ENCODE results near the gene CSNK1G2.

The CSNK1G2 gene

DNA sequence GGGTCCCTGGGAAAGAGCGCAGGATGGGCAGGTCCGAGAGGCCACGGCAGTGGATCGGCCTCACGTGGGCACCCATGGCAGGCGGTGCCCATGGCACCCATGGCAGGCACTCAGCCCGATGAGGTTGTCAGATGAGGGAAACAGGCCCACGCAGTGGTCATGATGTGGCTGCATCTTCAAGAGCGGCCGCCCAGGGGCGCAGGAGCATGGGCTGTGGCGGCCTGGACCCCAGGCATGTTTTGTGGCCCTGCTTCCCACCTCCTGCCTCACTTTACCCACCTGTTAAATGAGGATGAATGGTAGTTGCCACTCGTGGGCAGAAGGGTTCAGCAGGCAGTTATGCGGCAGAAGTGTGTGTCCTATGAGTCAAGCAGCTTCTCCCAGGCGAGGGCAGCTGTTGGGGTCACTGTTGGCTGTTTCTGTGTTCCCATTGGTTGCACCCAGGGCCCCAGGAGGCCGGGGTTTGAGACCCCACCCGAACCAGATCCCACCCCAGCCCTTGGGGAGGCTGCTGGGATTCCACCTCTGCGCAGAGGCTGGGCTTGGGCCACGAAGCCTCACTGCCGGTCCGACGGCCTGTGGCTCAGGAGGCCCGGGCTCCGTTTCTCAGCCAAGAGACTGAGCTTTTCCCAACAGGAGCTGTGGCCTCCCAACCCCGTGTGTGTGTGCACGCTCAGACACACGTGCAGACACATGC, 30.0 kb downstream of the CSNK1G2 start:
- no peak overlapping the region for H3K27ac ChIP-seq
- no peak overlapping the region for H3K4me3 ChIP-seq
- H3K9me3 ChIP-seq: no peaks in the 10 kb centered on the region
- peaks cover 25% of the 10 kb centered on the region for H3K4me1 ChIP-seq
- peaks cover 70% of the 10 kb centered on the region for H3K36me3 ChIP-seq
- no peaks in the 10 kb centered on the region for H3K27me3 ChIP-seq
- H4K20me1 ChIP-seq: peaks cover 96% of the 10 kb centered on the region
- H3K9ac ChIP-seq: no peak overlapping the region
- no peak overlapping the region for H3K4me2 ChIP-seq
- no peak for TF ChIP-seq Cebpa-rat (IDR thresholded peaks at IDR 0.05)

DNA sequence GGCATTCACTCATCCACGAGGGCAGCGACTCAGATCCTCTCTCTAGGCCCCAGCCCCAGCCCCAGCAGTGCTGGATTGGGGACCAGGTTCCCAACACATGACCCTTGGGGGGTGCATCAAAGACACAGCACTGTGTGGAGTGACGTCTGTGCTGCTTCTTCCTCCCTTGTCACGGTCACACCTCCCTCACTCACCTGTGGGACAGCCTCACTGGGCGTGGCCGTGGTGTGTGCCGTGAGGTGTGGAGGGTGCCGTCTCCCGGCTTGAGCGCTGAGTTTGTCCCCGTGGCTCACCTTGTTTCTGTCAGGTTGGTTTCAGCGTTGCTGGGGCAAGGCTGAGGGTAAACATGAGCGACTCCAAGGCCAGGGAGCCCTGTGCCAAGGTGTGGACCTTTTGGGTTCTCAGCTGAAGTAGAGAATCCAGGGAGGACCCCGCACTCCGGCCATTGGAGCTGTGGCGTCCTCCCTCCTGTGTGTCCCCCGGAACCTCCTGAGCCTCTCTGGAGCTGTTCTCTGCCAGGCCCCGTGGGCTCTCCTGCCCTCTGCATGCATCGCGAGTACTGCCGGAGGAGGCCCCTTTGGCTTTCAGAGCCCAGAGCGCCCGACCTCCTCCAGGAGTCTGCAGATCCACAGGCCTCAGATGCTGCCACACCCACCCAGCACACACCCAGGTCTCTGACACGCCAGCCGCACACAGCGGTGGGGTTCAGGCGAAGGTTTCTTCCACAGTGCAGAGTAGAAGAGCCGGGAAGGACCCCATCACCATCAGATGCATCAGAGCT, 33.6 kb downstream of the CSNK1G2 start:
- H3K27ac ChIP-seq: no peak overlapping the region
- no peak overlapping the region for H3K9ac ChIP-seq
- no peaks in the 10 kb centered on the region for H3K9me3 ChIP-seq
- no peak overlapping the region for H3K4me2 ChIP-seq
- peaks cover 85% of the 10 kb centered on the region for H4K20me1 ChIP-seq
- peaks cover 88% of the 10 kb centered on the region for H3K36me3 ChIP-seq
- no peak overlapping the region for H3K4me3 ChIP-seq
- TF ChIP-seq Cebpa-rat (IDR thresholded peaks at IDR 0.05): no peak
- no peaks in the 10 kb centered on the region for H3K27me3 ChIP-seq
- 0 out of 2 replicates have a peak, but pooled peaks cover 5% of the 10 kb centered on the region for H3K4me1 ChIP-seq

GRCh38 chr19:1975162-1975480, 34.1 kb downstream of the CSNK1G2 start:
- no peak overlapping the region for H3K4me3 ChIP-seq
- no peak overlapping the region for H3K4me2 ChIP-seq
- H4K20me1 ChIP-seq: peaks cover 80% of the 10 kb centered on the region
- H3K27ac ChIP-seq: no peak overlapping the region
- H3K9ac ChIP-seq: no peak overlapping the region
- peaks cover 88% of the 10 kb centered on the region for H3K36me3 ChIP-seq
- no peaks in the 10 kb centered on the region for H3K27me3 ChIP-seq
- no peak for TF ChIP-seq Cebpa-rat (IDR thresholded peaks at IDR 0.05)
- H3K9me3 ChIP-seq: no peaks in the 10 kb centered on the region
- H3K4me1 ChIP-seq: 0 out of 2 replicates have a peak, but pooled peaks cover 5% of the 10 kb centered on the region

DNA sequence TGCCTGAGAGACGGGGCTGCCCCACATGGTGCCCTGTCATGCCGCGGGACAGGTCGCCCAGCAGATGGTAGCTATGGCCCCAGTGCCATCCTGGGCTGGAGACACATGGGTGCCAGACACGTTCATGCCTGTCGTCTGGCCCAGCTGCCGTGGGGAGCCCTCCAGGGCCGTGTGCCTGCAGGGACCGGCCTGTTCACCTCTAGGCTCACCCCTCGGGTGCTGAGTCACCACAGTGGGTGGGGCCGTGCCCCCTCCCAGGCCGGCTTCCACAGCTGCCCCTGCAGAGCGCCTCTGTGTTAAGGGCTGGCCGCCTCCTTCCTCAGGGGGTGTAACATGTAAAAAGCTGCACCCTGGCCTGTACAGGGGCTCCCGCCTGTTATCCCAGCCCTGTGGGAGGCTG, 36.1 kb downstream of the CSNK1G2 start:
- Histone ChIP-seq H3K27ac (no peak overlapping the region), H3K9ac (no peak overlapping the region), H3K4me3 (no peak overlapping the region), H3K4me2 (no peak overlapping the region), H3K27me3 (no peaks in the 10 kb centered on the region), H3K9me3 (no peaks in the 10 kb centered on the region), H4K20me1 (peaks cover 72% of the 10 kb centered on the region), H3K4me1 (0 out of 2 replicates have a peak, but pooled peaks cover 7% of the 10 kb centered on the region), H3K36me3 (peaks cover 90% of the 10 kb centered on the region)
- TF ChIP-seq Cebpa-rat (IDR thresholded peaks at IDR 0.05): no peak

- Histone ChIP-seq H3K27ac (no peak overlapping the region), H3K4me1 (0 out of 2 replicates have a peak, but pooled peaks cover 7% of the 10 kb centered on the region), H3K4me3 (no peak overlapping the region), H3K9ac (no peak overlapping the region), H3K4me2 (no peak overlapping the region), H3K36me3 (peaks cover 93% of the 10 kb centered on the region), H4K20me1 (peaks cover 60% of the 10 kb centered on the region), H3K27me3 (no peaks in the 10 kb centered on the region), H3K9me3 (no peaks in the 10 kb centered on the region)
- TF ChIP-seq Cebpa-rat (IDR thresholded peaks at IDR 0.05): no peak
Observed at GRCh38 chr19:1978346-1978894, 37.4 kb downstream of the CSNK1G2 start.

GRCh38 chr19:1979017-1979416, 38.0 kb downstream of the CSNK1G2 start:
- Histone ChIP-seq H3K9me3 (no peaks in the 10 kb centered on the region), H3K27ac (no peak overlapping the region), H3K9ac (no peak overlapping the region), H3K4me3 (no peak overlapping the region), H4K20me1 (peaks cover 54% of the 10 kb centered on the region), H3K4me1 (0 out of 2 replicates have a peak, but pooled peaks cover 7% of the 10 kb centered on the region), H3K4me2 (no peak overlapping the region), H3K36me3 (peaks cover 93% of the 10 kb centered on the region), H3K27me3 (no peaks in the 10 kb centered on the region)
- TF ChIP-seq Cebpa-rat (IDR thresholded peaks at IDR 0.05): no peak

GRCh38 chr19:1979642-1980041, 38.7 kb downstream of the CSNK1G2 start:
- H4K20me1 ChIP-seq: peaks cover 47% of the 10 kb centered on the region
- H3K4me3 ChIP-seq: no peak overlapping the region
- H3K9me3 ChIP-seq: no peaks in the 10 kb centered on the region
- TF ChIP-seq Cebpa-rat (IDR thresholded peaks at IDR 0.05): no peak
- 0 out of 2 replicates have a peak, but pooled peaks cover 7% of the 10 kb centered on the region for H3K4me1 ChIP-seq
- H3K4me2 ChIP-seq: no peak overlapping the region
- H3K36me3 ChIP-seq: peaks cover 93% of the 10 kb centered on the region
- H3K9ac ChIP-seq: no peak overlapping the region
- H3K27ac ChIP-seq: no peak overlapping the region
- H3K27me3 ChIP-seq: no peaks in the 10 kb centered on the region

GRCh38 chr19:1980091-1980808, 39.3 kb downstream of the CSNK1G2 start:
- H3K27ac ChIP-seq: no peak overlapping the region
- no peak for TF ChIP-seq Cebpa-rat (IDR thresholded peaks at IDR 0.05)
- H3K27me3 ChIP-seq: no peaks in the 10 kb centered on the region
- no peak overlapping the region for H3K9ac ChIP-seq
- H3K4me1 ChIP-seq: 0 out of 2 replicates have a peak, but pooled peaks cover 7% of the 10 kb centered on the region
- peaks cover 93% of the 10 kb centered on the region for H3K36me3 ChIP-seq
- H4K20me1 ChIP-seq: peaks cover 41% of the 10 kb centered on the region
- no peaks in the 10 kb centered on the region for H3K9me3 ChIP-seq
- no peak overlapping the region for H3K4me2 ChIP-seq
- H3K4me3 ChIP-seq: no peak overlapping the region

DNA sequence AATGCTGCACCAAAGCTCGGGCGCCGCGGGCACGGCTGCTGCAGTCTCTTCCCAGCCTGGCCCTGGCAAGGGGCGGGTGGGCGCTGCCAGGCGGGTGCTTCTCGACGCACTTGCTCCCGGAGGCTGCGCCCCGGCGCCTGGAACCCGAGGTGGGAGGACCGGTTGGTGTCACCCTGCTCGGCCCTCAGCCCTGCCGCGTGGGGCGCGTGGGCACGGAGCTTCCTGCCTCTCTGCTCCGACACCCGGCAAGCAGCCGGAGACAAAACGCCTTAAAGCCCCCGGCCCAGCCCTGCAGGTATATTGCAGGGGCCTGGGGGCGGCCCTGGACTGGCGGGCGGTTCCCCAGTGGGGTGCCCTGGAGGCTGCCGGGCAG, 39.8 kb downstream of the CSNK1G2 start:
- Histone ChIP-seq H3K36me3 (peaks cover 93% of the 10 kb centered on the region), H3K4me2 (no peak overlapping the region)

More for the DNA sequence above, 39.8 kb downstream of the CSNK1G2 start:
- H3K4me1 ChIP-seq: 0 out of 2 replicates have a peak, but pooled peaks cover 7% of the 10 kb centered on the region
- H3K27me3 ChIP-seq: no peaks in the 10 kb centered on the region
- no peak overlapping the region for H3K27ac ChIP-seq
- H3K9me3 ChIP-seq: no peaks in the 10 kb centered on the region
- H3K4me3 ChIP-seq: no peak overlapping the region
- no peak overlapping the region for H3K9ac ChIP-seq
- H4K20me1 ChIP-seq: peaks cover 39% of the 10 kb centered on the region
- no peak for TF ChIP-seq Cebpa-rat (IDR thresholded peaks at IDR 0.05)
